Measurements from ENCODE around the gene RCSD1.

DNA sequence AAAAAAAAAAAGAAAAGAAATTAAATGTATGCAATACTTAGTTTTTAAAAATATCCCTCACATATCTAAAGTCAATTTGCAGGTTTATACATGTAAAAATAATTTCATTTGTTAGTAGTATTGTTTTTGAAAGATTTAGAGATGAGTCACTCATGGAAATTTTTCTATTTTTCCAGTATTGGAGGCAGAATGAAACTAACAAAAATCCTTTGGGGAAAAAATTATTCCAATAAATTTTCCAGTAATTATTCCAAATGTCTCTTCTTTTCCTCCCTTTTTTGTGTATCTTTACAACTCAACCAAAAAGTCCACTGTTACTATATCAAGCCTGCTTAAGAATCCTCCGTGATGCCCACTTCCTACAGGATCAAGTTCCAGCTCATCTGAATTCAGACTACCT, 121.6 kb downstream of the RCSD1 start:
- TF ChIP-seq, protein P1, sequence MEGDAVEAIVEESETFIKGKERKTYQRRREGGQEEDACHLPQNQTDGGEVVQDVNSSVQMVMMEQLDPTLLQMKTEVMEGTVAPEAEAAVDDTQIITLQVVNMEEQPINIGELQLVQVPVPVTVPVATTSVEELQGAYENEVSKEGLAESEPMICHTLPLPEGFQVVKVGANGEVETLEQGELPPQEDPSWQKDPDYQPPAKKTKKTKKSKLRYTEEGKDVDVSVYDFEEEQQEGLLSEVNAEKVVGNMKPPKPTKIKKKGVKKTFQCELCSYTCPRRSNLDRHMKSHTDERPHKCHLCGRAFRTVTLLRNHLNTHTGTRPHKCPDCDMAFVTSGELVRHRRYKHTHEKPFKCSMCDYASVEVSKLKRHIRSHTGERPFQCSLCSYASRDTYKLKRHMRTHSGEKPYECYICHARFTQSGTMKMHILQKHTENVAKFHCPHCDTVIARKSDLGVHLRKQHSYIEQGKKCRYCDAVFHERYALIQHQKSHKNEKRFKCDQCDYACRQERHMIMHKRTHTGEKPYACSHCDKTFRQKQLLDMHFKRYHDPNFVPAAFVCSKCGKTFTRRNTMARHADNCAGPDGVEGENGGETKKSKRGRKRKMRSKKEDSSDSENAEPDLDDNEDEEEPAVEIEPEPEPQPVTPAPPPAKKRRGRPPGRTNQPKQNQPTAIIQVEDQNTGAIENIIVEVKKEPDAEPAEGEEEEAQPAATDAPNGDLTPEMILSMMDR (IDR thresholded peaks at IDR 0.05): no peak
- no peak for TF ChIP-seq POLR2A (IDR thresholded peaks at IDR 0.05)

All from prostate gland (tissue), 2 donors.